Heart left ventricle (tissue), 16 donors: ENCODE results near the gene ZNF516. TPM values are rescaled to one million over a fixed set of nuclear protein-coding genes. Genes with fewer than 3 reads are reported as not detected.

Experiments
- ATAC-seq, 4 donors: fragments of 200-7000 bp; cut with Tn5 transposase; one replicate each; pipeline ENCODE4 v1.9.1; 2020 to 2022; ENCODE audit warnings: moderate library complexity in 4 of 4, mild to moderate bottlenecking in 3 of 4, moderate number of reproducible peaks in 1 of 4
- DNase-seq, 5 donors: peaks; one replicate each; pipeline ENCODE4 v3.0.0-alpha.2; 2020
- H3K27ac ChIP-seq, 12 donors: fragments of 200-600 bp; sonication (generic) in 4 of 12; one replicate each; pipeline versions ENCODE4 v1.5.0 to v1.8.0; 2016 to 2022; ENCODE audit warnings: mild to moderate bottlenecking in 2 of 12
- H3K27me3 ChIP-seq, 9 donors: fragments of 200-600 bp; sonication (generic) in 2 of 9; one replicate each; pipeline versions ENCODE4 v1.5.1 to v1.8.0; 2016 to 2022; ENCODE audit warnings: mild to moderate bottlenecking in 3 of 9
- H3K36me3 ChIP-seq, 9 donors: fragments of 200-600 bp; sonication (generic) in 2 of 9; one replicate each; pipeline versions ENCODE4 v1.5.0 to v1.8.0; 2018 to 2022; ENCODE audit warnings: mild to moderate bottlenecking in 2 of 9
- H3K4me1 ChIP-seq, 12 donors: fragments of 200-600 bp; sonication (generic) in 4 of 12; one replicate each; pipeline versions ENCODE4 v1.5.0 to v1.8.0; 2016 to 2022; ENCODE audit warnings: mild to moderate bottlenecking in 3 of 12
- H3K4me3 ChIP-seq, 12 donors: fragments of 200-600 bp; sonication (generic) in 4 of 12; one replicate each; pipeline versions ENCODE4 v1.5.0 to v1.8.0; 2017 to 2022; ENCODE audit warnings: mild to moderate bottlenecking in 9 of 12, moderate library complexity in 4 of 12
- H3K9me3 ChIP-seq, 12 donors: fragments of 200-600 bp; sonication (generic) in 4 of 12; one replicate each; pipeline versions ENCODE4 v1.5.0 to v1.8.0; 2016 to 2022; ENCODE audit warnings: mild to moderate bottlenecking in 1 of 12
- CTCF ChIP-seq, 12 donors: fragments of 200-600 bp; sonication (generic) in 4 of 12; IDR thresholded peaks; one replicate each; pipeline versions ENCODE4 v1.5.0 to v1.8.0; 2018 to 2022; ENCODE audit warnings: antibody characterized with exemption in 12 of 12, mild to moderate bottlenecking in 5 of 12
- POLR2A ChIP-seq, 2 donors: fragments of 450-650 bp; IDR thresholded peaks; one replicate each; pipeline ENCODE4 v1.6.1; 2017; ENCODE audit warnings: antibody characterized with exemption in 2 of 2, mild to moderate bottlenecking in 2 of 2, moderate library complexity in 2 of 2
- WGBS, 4 donors: extraction: QIAGEN DNeasy Blood & Tissue Kit in 2 of 4; methylation state at CpG; one replicate each; pipeline versions ENCODE4 v1.1.5 to v1.1.7; 2013 to 2018; 5-methylcytosine and 5-hydroxymethylcytosine counted together
- intact Hi-C, 10 donors: fragments of 100-400 bp; cut with DNase I; formaldehyde crosslinking; loops; one replicate each; pipeline versions ENCODE4 v1.11.1 to v1.14.2; 2022
- polyA plus RNA-seq, 2 donors: library from polyadenylated mRNA; stranded (reverse); fragments of 200-250 nt; gene quantifications; one replicate each; pipeline ENCODE4 v1.2.3, GENCODE V29; 2013
- total RNA-seq, 9 donors: library from RNA; depleted of rRNA in 2 of 9; stranded (reverse); fragments of >200 nt in 2 of 9; fragmentation: NEBNext Ultra II Directional in 3 of 9; extraction: Animal tissue kit (Norgen Biotek cat#: 25700) in 3 of 9; gene quantifications; one replicate each; pipeline versions ENCODE4 v1.1.0 to v1.2.4, GENCODE V29; 2016 to 2023
- donor health status: ischemic (EF 13 %, LVEDD 7.1; RV severe dilation, severe dysfunction).
- donor health status: healthy with polysubstance abuse.
- donor health status: DM: no; HTN: yes; CAD: no.
- donor health status: DM: no; HTN: no; CAD: no.
- donor health status: ischemic (EF 25% LVEDD 6.9; RV normal size, moderate dysfunction).
- donor health status: ischemic (EF 25% LVEDD 5.7; RV mildly dilated, moderate dysfunction).
- donor health status: healthy.
- donor health status: DM: yes; HTN: yes; CAD: no.
- donor health status: ischemic (EF 35%, LVEDD 5.7; RV mildly dilated, moderate dysfunction).
- donor health status: nonischemic (EF 11% LVEDD 7.7; RV severe dilation, severe dysfunction).
- donor health status: DM: yes; HTN: yes; CAD: no.
- donor health status: PGD.
- donor health status: ischemic (EF 29% LVEDD 5.4; RV normal size, mild dysfunction).
- donor health status: nonischemic (EF 23%, LVEDD 6.1; RV moderate dilation, normal function).

The ZNF516 gene
- total and polyA plus RNA-seq, 11 donors = 4.8 to 24.8 (median 14.6) TPM

GRCh38 chr18:76495435-76496193 lies 572 bp upstream of the ZNF516 start:
- Histone ChIP-seq H3K36me3 (no peaks in the 10 kb centered on the region), H3K4me1 (peaks cover 0 to 46% (median 6%) of the 10 kb centered on the region in 12 donors), H3K27ac (peak overlapping the region in 11 of 12 donors; percentile 6 to 91 (median 59)), H3K27me3 (no peaks in the 10 kb centered on the region), H3K4me3 (peak overlapping the region; percentile 53 to 85 (median 72)), H3K9me3 (no peaks in the 10 kb centered on the region)
- DNase-seq (peak in 3 of 5 donors; percentile 47 to 70 (median 63)), ATAC-seq (peak in 2 of 4 donors; percentile 26 to 47)
- intact Hi-C loops = loop anchor here in 5 of 10 donors (2.0 to 10.0 kb wide), 6 partner anchors 45 to 1998 kb away; partner anchors contain the start of gene CNDP2 (in 1 of the 5)
- TF ChIP-seq POLR2A (IDR thresholded peaks at IDR 0.05) = no peak
- TF ChIP-seq CTCF (IDR thresholded peaks at IDR 0.05) = no peak
- WGBS, 4 donors = 1 to 2% (median 1%) methylated on average over 24 to 43 of the region's 43 CpGs

- TF ChIP-seq CTCF (IDR thresholded peaks at IDR 0.05) (no peak), POLR2A (IDR thresholded peaks at IDR 0.05) (no peak)
- Histone ChIP-seq H3K27ac (peak overlapping the region in 8 of 12 donors; percentile 62 to 92 (median 88)), H3K36me3 (no peaks in the 10 kb centered on the region), H3K9me3 (no peaks in the 10 kb centered on the region), H3K27me3 (no peaks in the 10 kb centered on the region), H3K4me1 (peaks cover 0 to 51% (median 18%) of the 10 kb centered on the region in 12 donors), H3K4me3 (peak overlapping the region; percentile 62 to 86 (median 78))
- DNase-seq (peak in 2 of 5 donors; percentile 46 to 70), ATAC-seq (no peak)
- intact Hi-C loops = loop anchor here in 7 of 10 donors (2.0 to 10.0 kb wide), 11 partner anchors 42 to 1997 kb away; partner anchors contain the start of gene CNDP2 (in 1 of the 7)
- 1% methylated on average over 31 to 56 of the region's 56 CpGs for WGBS, 4 donors
Measured at GRCh38 chr18:76494231-76495005, 624 bp downstream of the ZNF516 start.

GRCh38 chr18:76493213-76494161 lies 1.6 kb downstream of the ZNF516 start:
- ATAC-seq (peak; percentile 5 to 42 (median 28)), DNase-seq (no peak)
- Histone ChIP-seq H3K4me1 (peaks cover 0 to 49% (median 24%) of the 10 kb centered on the region in 12 donors), H3K27ac (peak overlapping the region in 11 of 12 donors; percentile 62 to 92 (median 85)), H3K36me3 (no peaks in the 10 kb centered on the region), H3K4me3 (peak overlapping the region; percentile 62 to 86 (median 78)), H3K9me3 (no peaks in the 10 kb centered on the region), H3K27me3 (no peaks in the 10 kb centered on the region)
- intact Hi-C loops = loop anchor here in 6 of 10 donors (2.0 to 10.0 kb wide), 8 partner anchors 41 to 191 kb away; no protein-coding TSS in a partner anchor
- no peak for TF ChIP-seq POLR2A (IDR thresholded peaks at IDR 0.05)
- no peak for TF ChIP-seq CTCF (IDR thresholded peaks at IDR 0.05)
- WGBS, 4 donors = 0 to 1% (median 1%) methylated on average over 30 to 31 of the region's 31 CpGs
